ENCODE results near the gene SCGN. TPM values are rescaled to one million over a fixed set of nuclear protein-coding genes. Genes with fewer than 3 reads are reported as not detected.
A peak's percentile ranks its signal among the peaks of the same experiment; 100 is the strongest.

SCGN gene
- total and polyA plus RNA-seq, 2 of the 4 experiments (the other 2 are of a cell fraction), result not detected

- H4K20me1 ChIP-seq (ENCODE audit: insufficient read depth, low read length), result no peaks in the 10 kb centered on the region
- no peak overlapping the region for H2AFZ ChIP-seq (replicated peaks; ENCODE audit: low read length, poor library complexity)
- BruUV-seq (replicated peaks), result no TSS peak
- DNase-seq (no peak), ATAC-seq (ENCODE audit: low read depth) (0 out of 2 replicates have a peak, but pooled peaks have one; percentile 24)
- H4K91ac ChIP-seq (ENCODE audit: insufficient read depth, low read depth, low read length), result no peak overlapping the region
- intact Hi-C loops (cut with micrococcal nuclease), result no loop called here
- H2BK5ac ChIP-seq (ENCODE audit: low read depth, low read length, poor library complexity, severe bottlenecking), result no peak overlapping the region
- no peak overlapping the region for H2BK15ac ChIP-seq (ENCODE audit: low read depth, low read length)
- TF ChIP-seq BHLHE40 (IDR thresholded peaks at IDR 0.05; ENCODE audit: low read depth, low read length), result no peak
- TF ChIP-seq NFE2L2 (IDR thresholded peaks at IDR 0.05; ENCODE audit: low read depth, low read length), result no peak
- no peaks in the 10 kb centered on the region for H3K9me3 ChIP-seq (ENCODE audit: control insufficient read depth, insufficient read depth, low read length)
- H3K9me1 ChIP-seq (ENCODE audit: insufficient read depth, low read length), result 0 out of 2 replicates have a peak, but pooled peaks cover 2% of the 10 kb centered on the region
- H2BK20ac ChIP-seq (ENCODE audit: low read depth, low read length), result no peak overlapping the region
- H3K23ac ChIP-seq (ENCODE audit: low read depth, low read length), result no peak overlapping the region
- H3K4me1 ChIP-seq (ENCODE audit: control insufficient read depth, insufficient read depth, low read length), result no peaks in the 10 kb centered on the region
- H3K79me1 ChIP-seq (ENCODE audit: low read depth in 1 of 2, low read length in 2 of 2), result no peaks in the 10 kb centered on the region
- no peak overlapping the region for H4K5ac ChIP-seq (ENCODE audit: low read depth, low read length)
- no CpG with 5 or more reads among the region's 3 CpGs for WGBS, 2 experiments (ENCODE audit: extremely low coverage in 2 of 2, insufficient read length in 1 of 2)
- H2AK9ac ChIP-seq (replicated peaks; ENCODE audit: low read depth, low read length, poor library complexity), result no peak overlapping the region
- no peak overlapping the region for H3K56ac ChIP-seq (ENCODE audit: extremely low read depth, insufficient read depth, low read length)
- ChIA-PET POLR2A (ENCODE audit: unreplicated experiment) (no interaction called here), CTCF (interaction anchor here (0.7 kb wide), 1 partner anchor 140 kb away, joined by 3 read pairs; no protein-coding TSS in a partner anchor)
- no peak overlapping the region for H2BK120ac ChIP-seq (ENCODE audit: low read depth, low read length)
- H3K4ac ChIP-seq (ENCODE audit: low read depth, low read length), result no peak overlapping the region
- H2AK5ac ChIP-seq (ENCODE audit: low read depth, low read length), result no peak overlapping the region
- no peak overlapping the region for H4K8ac ChIP-seq (ENCODE audit: low read depth in 2 of 2, low read length in 2 of 2)
- no peaks in the 10 kb centered on the region for H3K27me3 ChIP-seq (ENCODE audit: control insufficient read depth, insufficient read depth, low read length)
- no peak overlapping the region for H3K4me2 ChIP-seq (ENCODE audit: low read depth, low read length)
- no peak overlapping the region for H3K14ac ChIP-seq (replicated peaks; ENCODE audit: low read depth, low read length)
- no peak overlapping the region for H3K18ac ChIP-seq (ENCODE audit: low read depth, low read length)
- H3K4me3 ChIP-seq (ENCODE audit: insufficient read depth, low read depth, low read length), result no peak overlapping the region
- no peaks in the 10 kb centered on the region for H3K36me3 ChIP-seq (ENCODE audit: control insufficient read depth, insufficient read depth, low read length)
- no peak overlapping the region for H3K9ac ChIP-seq (ENCODE audit: low read depth, low read length)
- dilution Hi-C loops (cut with HindIII; ENCODE audit: low sequenced_read_pairs, unreplicated experiment), result no loop called here
- no peak overlapping the region for H3K27ac ChIP-seq (ENCODE audit: insufficient read depth, low read length)
- in situ Hi-C loops (cut with MboI; ENCODE audit: low sequenced_read_pairs), result loop anchor here (25.0 kb wide), 1 partner anchor 1025 kb away; no protein-coding TSS in a partner anchor
Measured at GRCh38 chr6:25612666-25613065, 39.3 kb upstream of the SCGN start.
